Activated CD4-positive, alpha-beta T cell treated with anti-CD3 and anti-CD28 coated beads, Interleukin-2, amount 50 U/mL, for 48 hours (primary cell): ENCODE data around the gene FRMD3.

Source experiments
- DNase-seq, 2 experiments: peaks; one replicate each; pipeline ENCODE4 v3.0.0-alpha.2; 2020

The FRMD3 gene

GRCh38 chr9:83270116-83270515, 268.1 kb downstream of the FRMD3 start:
- no peak for DNase-seq

GRCh38 chr9:83267741-83268140, 270.5 kb downstream of the FRMD3 start:
- no peak for DNase-seq

GRCh38 chr9:83266666-83267496, 271.3 kb downstream of the FRMD3 start:
- DNase-seq: no peak

GRCh38 chr9:83266331-83266665, 271.9 kb downstream of the FRMD3 start:
- DNase-seq: no peak

- DNase-seq: no peak
Observed at GRCh38 chr9:83264315-83264714, 273.9 kb downstream of the FRMD3 start.

- DNase-seq: no peak
Observed at GRCh38 chr9:83259558-83259957, 278.6 kb downstream of the FRMD3 start.

- no peak for DNase-seq
Observed at GRCh38 chr9:83257937-83258891, 280.0 kb downstream of the FRMD3 start.

GRCh38 chr9:83247732-83248131, 290.5 kb downstream of the FRMD3 start:
- DNase-seq: peak in 1 of 2 experiments; percentile 3

- DNase-seq: no peak
Observed at GRCh38 chr9:83245979-83246659, 292.1 kb downstream of the FRMD3 start.

GRCh38 chr9:83242066-83242465, 296.1 kb downstream of the FRMD3 start:
- no peak for DNase-seq

- no peak for DNase-seq
Observed at GRCh38 chr9:83240671-83241070, 297.5 kb downstream of the FRMD3 start.

- DNase-seq: no peak
Observed at GRCh38 chr9:83239747-83240146, 298.5 kb downstream of the FRMD3 start.

GRCh38 chr9:83238871-83239640, 299.1 kb downstream of the FRMD3 start:
- no peak for DNase-seq

- no peak for DNase-seq
Observed at GRCh38 chr9:83236029-83236696, 302.0 kb downstream of the FRMD3 start.

GRCh38 chr9:83235526-83235925, 302.7 kb downstream of the FRMD3 start:
- no peak for DNase-seq

GRCh38 chr9:83234541-83234940, 303.7 kb downstream of the FRMD3 start:
- DNase-seq: no peak

GRCh38 chr9:83233647-83234046, 304.6 kb downstream of the FRMD3 start:
- DNase-seq: no peak

GRCh38 chr9:83231039-83231438, 307.2 kb downstream of the FRMD3 start:
- no peak for DNase-seq

GRCh38 chr9:83220730-83221129, 317.5 kb downstream of the FRMD3 start:
- no peak for DNase-seq

GRCh38 chr9:83219924-83220438, 318.2 kb downstream of the FRMD3 start:
- no peak for DNase-seq

- peak; percentile 6 to 24 for DNase-seq
Observed at GRCh38 chr9:83219154-83219923, 318.9 kb downstream of the FRMD3 start.
